GM12878 (cell line): ENCODE results near the gene PRUNE2. TPM values are rescaled to one million over a fixed set of nuclear protein-coding genes. Genes with fewer than 3 reads are reported as not detected.

Experiments used
- ATAC-seq: fragments of 200-7000 bp; cut with Tn5 transposase; 3 replicates; pipeline ENCODE4 v1.9.1; 2020; ENCODE audit warnings: mild to moderate bottlenecking, moderate library complexity
- BruUV-seq: library from RNA; stranded (reverse); fragments of 400-500 nt; replicated peaks from 2 replicates; lab custom pipeline; 2021; lab: Mats Ljungman, UMichigan
- CTCF ChIA-PET: fragments of 300-600 bp; sonication (Branson Sonifier 250); formaldehyde crosslinking; extraction: SDS; loops from one replicate; lab custom pipeline; 2021; ENCODE audit warnings: inconsistent platforms; lab: Yijun Ruan, JAX
- POLR2A ChIA-PET: fragments of 350-600 bp; formaldehyde crosslinking; extraction: SDS; loops from one replicate; lab custom pipeline; 2021; ENCODE audit warnings: inconsistent platforms; lab: Charles Lee
- RAD21 ChIA-PET: fragments of 300-600 bp; sonication (Branson Sonifier 250); formaldehyde crosslinking; loops from one replicate; lab custom pipeline; 2023; ENCODE audit warnings: antibody characterized with exemption; ENCODE audit not compliant: unreplicated experiment; lab: Charles Lee
- SMC1A ChIA-PET: fragments of 300-600 bp; sonication (Branson Sonifier 250); formaldehyde crosslinking; loops from one replicate; lab custom pipeline; 2023; ENCODE audit not compliant: unreplicated experiment, uncharacterized antibody; lab: Charles Lee
- DNase-seq: peaks from one replicate; pipeline ENCODE4 v3.0.0-alpha.2; 2011; ENCODE audit warnings: low read depth, low spot score
- FAIRE-seq: peaks from 3 replicates; lab custom pipeline; 2011; peaks lifted over from hg19 to GRCh38; lab: Jason Lieb, UNC
- H2AFZ ChIP-seq: 2 replicates; pipeline ENCODE4 v1.6.0; 2011; ENCODE audit warnings: low read depth, low read length, control low read depth; ENCODE audit not compliant: control insufficient read depth
- H3K27ac ChIP-seq: 2 replicates; pipeline ENCODE4 v1.5.1; 2011; ENCODE audit warnings: control low read depth; ENCODE audit not compliant: control insufficient read depth, insufficient read depth
- H3K27me3 ChIP-seq, 2 experiments: replicated peaks in 1 of 2; 2 replicates each; pipeline versions ENCODE4 v1.6.0 to v1.6.1; 2011; ENCODE audit warnings: low read length in 1 of 2; ENCODE audit not compliant: control insufficient read depth in 2 of 2, insufficient read depth in 2 of 2
- H3K36me3 ChIP-seq, 2 experiments: 2 replicates each; pipeline ENCODE4 v1.5.1; 2011; ENCODE audit warnings: low read length in 1 of 2; ENCODE audit not compliant: control insufficient read depth in 2 of 2, insufficient read depth in 2 of 2
- H3K4me1 ChIP-seq: 2 replicates; pipeline ENCODE4 v1.6.1; 2011; ENCODE audit warnings: mild to moderate bottlenecking, low read length, moderate library complexity, mixed read lengths; ENCODE audit not compliant: control insufficient read depth, insufficient read depth
- H3K4me2 ChIP-seq: 2 replicates; pipeline ENCODE4 v1.6.0; 2011; ENCODE audit warnings: control low read depth; ENCODE audit not compliant: control insufficient read depth, insufficient read depth
- H3K4me3 ChIP-seq: fragments of 200-600 bp; sonication (generic); 2 replicates; pipeline ENCODE4 v1.5.1; 2016
- H3K79me2 ChIP-seq: 2 replicates; pipeline ENCODE4 v1.6.0; 2011; ENCODE audit warnings: low read length; ENCODE audit not compliant: control insufficient read depth, insufficient read depth
- H3K9ac ChIP-seq: 2 replicates; pipeline ENCODE4 v1.8.0; 2011; ENCODE audit warnings: low read length, control low read depth, mixed read lengths; ENCODE audit not compliant: control insufficient read depth, insufficient read depth
- H3K9me3 ChIP-seq: replicated peaks from 3 replicates; pipeline ENCODE4 v1.5.1; 2011; ENCODE audit warnings: mild to moderate bottlenecking, low read length; ENCODE audit not compliant: control insufficient read depth, insufficient read depth
- H4K20me1 ChIP-seq: 2 replicates; pipeline ENCODE4 v1.6.0; 2011; ENCODE audit not compliant: control insufficient read depth, insufficient read depth
- ATF3 ChIP-seq: IDR thresholded peaks from 2 replicates; pipeline ENCODE4 v1.6.1; 2011; ENCODE audit warnings: low read depth, mild to moderate bottlenecking, low read length, moderate library complexity, borderline replicate concordance; ENCODE audit errors: extremely low read depth
- BHLHE40 ChIP-seq, 2 experiments: fragments of 450-650 bp in 1 of 2; IDR thresholded peaks; 2 replicates each; pipeline ENCODE4 v1.6.1; 2011 to 2017; ENCODE audit warnings: low read depth in 2 of 2, borderline replicate concordance in 1 of 2, improper control_type of control experiment in 1 of 2, low read length in 1 of 2, mild to moderate bottlenecking in 1 of 2
- CHD4 ChIP-seq: fragments of 200-600 bp; sonication (generic); IDR thresholded peaks from 2 replicates; pipeline ENCODE4 v1.6.1; 2016; ENCODE audit warnings: mild to moderate bottlenecking
- MXI1 ChIP-seq: fragments of 150-350 bp; IDR thresholded peaks from 2 replicates; pipeline ENCODE4 v1.6.1; 2011; ENCODE audit warnings: low read depth, mild to moderate bottlenecking, inconsistent platforms, low read length, improper control_type of control experiment
- NR2F1 ChIP-seq: fragments of 450-650 bp; conservative IDR thresholded peaks from 2 replicates; pipeline ENCODE4 v1.6.1; 2017; ENCODE audit warnings: mild to moderate bottlenecking
- PAX8 ChIP-seq: fragments of 450-650 bp; IDR thresholded peaks from 2 replicates; pipeline ENCODE4 v1.6.1; 2017; ENCODE audit warnings: mild to moderate bottlenecking, moderate library complexity
- RAD21 ChIP-seq: IDR thresholded peaks from 2 replicates; pipeline ENCODE4 v1.6.1; 2011; ENCODE audit warnings: mild to moderate bottlenecking, low read depth, low read length, moderate library complexity; ENCODE audit not compliant: insufficient read depth
- RUNX3 ChIP-seq: IDR thresholded peaks from 2 replicates; pipeline ENCODE4 v1.6.1; 2012; ENCODE audit warnings: low read length, inconsistent platforms
- SMC3 ChIP-seq: IDR thresholded peaks from 2 replicates; pipeline ENCODE4 v1.6.1; 2011; ENCODE audit warnings: low read length, improper control_type of control experiment, borderline replicate concordance
- TCF12 ChIP-seq: IDR thresholded peaks from 2 replicates; pipeline ENCODE4 v1.6.1; 2011; ENCODE audit warnings: low read depth, mild to moderate bottlenecking, low read length
- WGBS: methylation state at CpG from one replicate; pipeline ENCODE4 v1.1.6; 2016; ENCODE audit warnings: low lambda C conversion rate; ENCODE audit not compliant: insufficient replicate concordance, insufficient coverage; ENCODE audit errors: missing lambda C conversion rate; 5-methylcytosine and 5-hydroxymethylcytosine counted together
- in situ Hi-C: fragments of 300-500 bp; cut with MboI; formaldehyde crosslinking; loops from 9 replicates; pipeline ENCODE4 v1.14.3; 2018; ENCODE audit warnings: mixed read lengths
- intact Hi-C: fragments of 100-400 bp; cut with micrococcal nuclease; formaldehyde crosslinking; loops from one replicate; pipeline ENCODE4 v1.14.2; 2022; ENCODE audit not compliant: unreplicated experiment
- polyA plus RNA-seq, 11 experiments: library from polyadenylated mRNA; depleted of rRNA in 4 of 11; unstranded in 6 of 11; stranded (reverse) in 5 of 11; fragments of >200 nt; fragmentation: Nextera tagmentation in 4 of 11; fragmentation: Illumina TruSeq in 1 of 11; extraction: Ambion mirVana in 4 of 11; extraction: Trizol in 1 of 11; gene quantifications; 1 replicate in 1 of 11; 2 replicates in 10 of 11; pipeline versions ENCODE4 v1.2.1 to v1.2.3, GENCODE V29; 2011 to 2016; ENCODE audit warnings: inconsistent platforms in 2 of 11, missing spikeins in 2 of 11, low read depth in 1 of 11
- total RNA-seq, 4 experiments: library from RNA; depleted of rRNA in 3 of 4; stranded (reverse); fragments of >200 nt in 3 of 4; fragmentation: Illumina TruSeq in 1 of 4; extraction: Trizol in 1 of 4; gene quantifications; 2 replicates each; pipeline versions ENCODE4 v1.2.1 to v1.2.3, GENCODE V29; 2013 to 2021
- TF ChIP-seq, protein P1 (sequence below), 3 experiments: IDR thresholded peaks in 2 of 3; conservative IDR thresholded peaks in 1 of 3; 2 replicates each; pipeline ENCODE4 v1.5.1; 2011; ENCODE audit warnings: low read depth in 3 of 3, low read length in 3 of 3, mild to moderate bottlenecking in 3 of 3, control low read depth in 2 of 3, moderate library complexity in 2 of 3, inconsistent platforms in 1 of 3, mixed read lengths in 1 of 3; ENCODE audit not compliant: control insufficient read depth in 2 of 3, insufficient read depth in 1 of 3; ENCODE audit errors: extremely low read depth in 1 of 3
- TF ChIP-seq, protein P2 (sequence below): fragments of 450-650 bp; IDR thresholded peaks from 2 replicates; pipeline ENCODE4 v1.6.1; 2017; ENCODE audit warnings: mild to moderate bottlenecking, low read depth, inconsistent platforms; ENCODE audit not compliant: poor library complexity, severe bottlenecking

Gene PRUNE2
- total and polyA plus RNA-seq, 10 of the 15 experiments (the other 5 are each of a cell fraction or from before 2014, with no cell fraction given): 0.07 to 0.63 (median 0.25) TPM

- Histone ChIP-seq H2AFZ (0 out of 2 replicates have a peak overlapping the region, but pooled peaks have one; percentile 30), H3K27me3 (no peaks in the 10 kb centered on the region), H3K4me2 (peak overlapping the region; percentile 74), H3K27ac (no peak overlapping the region), H4K20me1 (no peaks in the 10 kb centered on the region), H3K4me1 (peaks cover 3% of the 10 kb centered on the region; the same call in 1 of the 2 replicates), H3K36me3 (no peaks in the 10 kb centered on the region), H3K4me3 (peak overlapping the region; percentile 50), H3K79me2 (no peaks in the 10 kb centered on the region), H3K9ac (no peak overlapping the region), H3K9me3 (no peaks in the 10 kb centered on the region)
- DNase-seq (no peak), ATAC-seq (peak; percentile 58), FAIRE-seq (no peak)
- ChIA-PET SMC1A (interaction anchor here (1.4 kb wide), 2 partner anchors 8 to 395 kb away, joined by 3 read pairs; partner anchors contain the start of gene PCA3), CTCF (interaction anchor here (0.6 to 1.5 kb wide), 2 partner anchors 10 to 33 kb away, joined by 3 read pairs; no protein-coding TSS in a partner anchor), POLR2A (no interaction called here), RAD21 (no interaction called here)
- no peak for TF ChIP-seq NR2F1
- no peak for TF ChIP-seq SMC3
- TF ChIP-seq, protein P1, sequence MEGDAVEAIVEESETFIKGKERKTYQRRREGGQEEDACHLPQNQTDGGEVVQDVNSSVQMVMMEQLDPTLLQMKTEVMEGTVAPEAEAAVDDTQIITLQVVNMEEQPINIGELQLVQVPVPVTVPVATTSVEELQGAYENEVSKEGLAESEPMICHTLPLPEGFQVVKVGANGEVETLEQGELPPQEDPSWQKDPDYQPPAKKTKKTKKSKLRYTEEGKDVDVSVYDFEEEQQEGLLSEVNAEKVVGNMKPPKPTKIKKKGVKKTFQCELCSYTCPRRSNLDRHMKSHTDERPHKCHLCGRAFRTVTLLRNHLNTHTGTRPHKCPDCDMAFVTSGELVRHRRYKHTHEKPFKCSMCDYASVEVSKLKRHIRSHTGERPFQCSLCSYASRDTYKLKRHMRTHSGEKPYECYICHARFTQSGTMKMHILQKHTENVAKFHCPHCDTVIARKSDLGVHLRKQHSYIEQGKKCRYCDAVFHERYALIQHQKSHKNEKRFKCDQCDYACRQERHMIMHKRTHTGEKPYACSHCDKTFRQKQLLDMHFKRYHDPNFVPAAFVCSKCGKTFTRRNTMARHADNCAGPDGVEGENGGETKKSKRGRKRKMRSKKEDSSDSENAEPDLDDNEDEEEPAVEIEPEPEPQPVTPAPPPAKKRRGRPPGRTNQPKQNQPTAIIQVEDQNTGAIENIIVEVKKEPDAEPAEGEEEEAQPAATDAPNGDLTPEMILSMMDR (IDR thresholded peaks at IDR 0.05 in 2 of 3, conservative IDR thresholded peaks at IDR 0.05 in 1 of 3; ENCODE audit: control insufficient read depth in 2 of 3, extremely low read depth in 1 of 3, insufficient read depth in 1 of 3, low read depth in 3 of 3, low read length in 3 of 3): peak in 2 of 3 experiments; percentile 26 to 31; a peak in 3 of 6 replicates
- 0 out of 2 replicates have a peak, but pooled peaks have one; percentile 14 for TF ChIP-seq RAD21
- intact Hi-C loops (loop anchor here (5.0 kb wide), 1 partner anchor 231 kb away; no protein-coding TSS in a partner anchor), in situ Hi-C loops (no loop called here)
- BruUV-seq: no TSS peak
- WGBS: 35% methylated on average over 6 of the region's 6 CpGs
Measured at GRCh38 chr9:76756268-76756640, 149.7 kb downstream of the PRUNE2 start.

DNA sequence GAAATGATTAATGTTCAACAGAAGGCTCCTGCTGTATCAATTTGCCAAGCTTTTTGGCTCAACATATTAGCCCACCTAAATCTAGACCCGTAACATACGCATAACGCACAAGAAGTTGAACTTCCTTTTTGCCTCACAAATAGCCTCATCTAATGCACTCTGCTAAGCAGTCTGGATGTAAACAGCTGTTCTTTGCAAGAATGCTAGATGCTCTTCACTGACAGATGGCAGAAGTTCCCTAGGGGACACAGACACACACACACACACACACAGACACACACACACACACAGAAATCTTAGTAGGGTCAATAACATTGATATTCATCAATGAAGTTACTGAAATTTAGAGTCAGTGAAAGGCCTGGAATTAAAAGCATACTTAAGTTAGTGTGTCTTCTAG is 154.9 kb downstream of the PRUNE2 start:
- in situ Hi-C loops (no loop called here), intact Hi-C loops (no loop called here)
- H3K4me3 ChIP-seq: no peak overlapping the region
- H3K79me2 ChIP-seq: no peaks in the 10 kb centered on the region
- RAD21 ChIA-PET: no interaction called here
- H3K9me3 ChIP-seq: no peaks in the 10 kb centered on the region; the same call in 2 of the 3 replicates
- no peaks in the 10 kb centered on the region for H4K20me1 ChIP-seq
- H3K27me3 ChIP-seq: peaks cover 0 to 1% of the 10 kb centered on the region in 2 experiments; a peak in 1 of 4 replicates
- BruUV-seq: no TSS peak
- no peak overlapping the region for H3K27ac ChIP-seq
- SMC1A ChIA-PET: no interaction called here
- POLR2A ChIA-PET: no interaction called here
- ATAC-seq (no peak), DNase-seq (no peak), FAIRE-seq (no peak)
- WGBS: 52% methylated on average over 3 of the region's 3 CpGs
- H3K9ac ChIP-seq: no peak overlapping the region
- no peak overlapping the region for H2AFZ ChIP-seq
- CTCF ChIA-PET: no interaction called here
- H3K36me3 ChIP-seq: no peaks in the 10 kb centered on the region
- H3K4me2 ChIP-seq: no peak overlapping the region
- peaks cover under 1% of the 10 kb centered on the region; the same call in 1 of the 2 replicates for H3K4me1 ChIP-seq
- TF ChIP-seq BHLHE40 (IDR thresholded peaks at IDR 0.05; ENCODE audit: borderline replicate concordance in 1 of 2, low read depth in 2 of 2, low read length in 1 of 2) (no peak), MXI1 (no peak), RUNX3 (no peak), ATF3 (no peak), TCF12 (no peak), PAX8 (no peak), CHD4 (no peak)
- TF ChIP-seq, protein P2, sequence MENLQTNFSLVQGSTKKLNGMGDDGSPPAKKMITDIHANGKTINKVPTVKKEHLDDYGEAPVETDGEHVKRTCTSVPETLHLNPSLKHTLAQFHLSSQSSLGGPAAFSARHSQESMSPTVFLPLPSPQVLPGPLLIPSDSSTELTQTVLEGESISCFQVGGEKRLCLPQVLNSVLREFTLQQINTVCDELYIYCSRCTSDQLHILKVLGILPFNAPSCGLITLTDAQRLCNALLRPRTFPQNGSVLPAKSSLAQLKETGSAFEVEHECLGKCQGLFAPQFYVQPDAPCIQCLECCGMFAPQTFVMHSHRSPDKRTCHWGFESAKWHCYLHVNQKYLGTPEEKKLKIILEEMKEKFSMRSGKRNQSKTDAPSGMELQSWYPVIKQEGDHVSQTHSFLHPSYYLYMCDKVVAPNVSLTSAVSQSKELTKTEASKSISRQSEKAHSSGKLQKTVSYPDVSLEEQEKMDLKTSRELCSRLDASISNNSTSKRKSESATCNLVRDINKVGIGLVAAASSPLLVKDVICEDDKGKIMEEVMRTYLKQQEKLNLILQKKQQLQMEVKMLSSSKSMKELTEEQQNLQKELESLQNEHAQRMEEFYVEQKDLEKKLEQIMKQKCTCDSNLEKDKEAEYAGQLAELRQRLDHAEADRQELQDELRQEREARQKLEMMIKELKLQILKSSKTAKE: no peak
